ENCODE results near the gene RUBCN. TPM values are rescaled to one million over a fixed set of nuclear protein-coding genes. Genes with fewer than 3 reads are reported as not detected.
A peak's percentile ranks its signal among the peaks of the same experiment; 100 is the strongest.
"Not testable (repeated sequence)": the region's sequence is repeated elsewhere in the genome, so short reads cannot be mapped to it uniquely, and the experiment has no call there.

Gene RUBCN
- total and polyA plus RNA-seq, 11 donors: 14.9 to 53.4 (median 36.9) TPM

GRCh38 chr3:197664414-197665141 lies 72.1 kb downstream of the RUBCN start:
- H3K4me3 ChIP-seq: peak overlapping the region in 11 of 12 donors; percentile 18 to 54 (median 48)
- not testable (repeated sequence) for H3K27ac ChIP-seq, DNase-seq, H3K4me1 ChIP-seq, H3K36me3 ChIP-seq, H3K27me3 ChIP-seq, H3K9me3 ChIP-seq
- intact Hi-C loops (cut with DNase I): loop anchor here in 2 of 10 donors (5.0 to 10.0 kb wide), 2 partner anchors 67 to 70 kb away; no protein-coding TSS in a partner anchor
- 3 to 7% (median 7%) methylated on average over 19 to 26 of the region's 29 CpGs; no CpG with 5 or more reads in 1 of the 4 donors for WGBS, 4 donors
- peak in 4 of 12 donors; percentile 9 to 12 (median 10) for TF ChIP-seq CTCF (IDR thresholded peaks at IDR 0.05)
- ATAC-seq: peak; percentile 9 to 49 (median 36)

GRCh38 chr3:197663367-197664140 lies 73.2 kb downstream of the RUBCN start:
- intact Hi-C loops (cut with DNase I): loop anchor here in 1 of 10 donors (10.0 kb wide), 1 partner anchor 69 kb away; no protein-coding TSS in a partner anchor

GRCh38 chr3:197662352-197662751 lies 74.4 kb downstream of the RUBCN start:
- not testable (repeated sequence) for H3K27ac ChIP-seq, H3K9me3 ChIP-seq, DNase-seq, ATAC-seq, H3K4me1 ChIP-seq, H3K36me3 ChIP-seq, H3K27me3 ChIP-seq, H3K4me3 ChIP-seq
- WGBS, 4 donors: 71 to 77% (median 72%) methylated on average over 6 of the region's 6 CpGs
- intact Hi-C loops (cut with DNase I): loop anchor here in 1 of 10 donors (10.0 kb wide), 1 partner anchor 68 kb away; no protein-coding TSS in a partner anchor

More at GRCh38 chr3:197663367-197664140, 73.2 kb downstream of the RUBCN start:
- WGBS, 4 donors: 88 to 92% (median 90%) methylated on average over 14 to 20 of the region's 25 CpGs
- not testable (repeated sequence) for H3K4me3 ChIP-seq, H3K27me3 ChIP-seq, ATAC-seq, H3K4me1 ChIP-seq, H3K36me3 ChIP-seq, DNase-seq, H3K27ac ChIP-seq, H3K9me3 ChIP-seq

GRCh38 chr3:197661874-197662273 lies 74.8 kb downstream of the RUBCN start:
- H3K27ac ChIP-seq, DNase-seq, H3K4me3 ChIP-seq, H3K4me1 ChIP-seq, H3K27me3 ChIP-seq, ATAC-seq, H3K36me3 ChIP-seq, H3K9me3 ChIP-seq: not testable (repeated sequence)
- WGBS, 4 donors: 83 to 89% (median 85%) methylated on average over 15 of the region's 15 CpGs
- intact Hi-C loops (cut with DNase I): loop anchor here in 1 of 10 donors (10.0 kb wide), 1 partner anchor 67 kb away; no protein-coding TSS in a partner anchor

- not testable (repeated sequence) for H3K9me3 ChIP-seq, H3K36me3 ChIP-seq, DNase-seq, H3K4me1 ChIP-seq, H3K4me3 ChIP-seq, ATAC-seq, H3K27ac ChIP-seq, H3K27me3 ChIP-seq
- WGBS, 4 donors: 87 to 91% (median 90%) methylated on average over 21 to 23 of the region's 23 CpGs
- intact Hi-C loops (cut with DNase I): loop anchor here in 1 of 10 donors (10.0 kb wide), 1 partner anchor 67 kb away; no protein-coding TSS in a partner anchor
Observed at GRCh38 chr3:197661234-197661834, 75.4 kb downstream of the RUBCN start.

GRCh38 chr3:197659701-197660100 lies 77.0 kb downstream of the RUBCN start:
- WGBS, 4 donors: 83 to 88% (median 85%) methylated on average over 11 to 16 of the region's 16 CpGs; no CpG with 5 or more reads in 1 of the 4 donors
- H3K4me3 ChIP-seq, H3K27me3 ChIP-seq, H3K36me3 ChIP-seq, H3K27ac ChIP-seq, DNase-seq, H3K9me3 ChIP-seq, H3K4me1 ChIP-seq: not testable (repeated sequence)
- ATAC-seq: peak in 1 of 4 donors; percentile 4
- intact Hi-C loops (cut with DNase I): loop anchor here in 1 of 10 donors (10.0 kb wide), 1 partner anchor 65 kb away; no protein-coding TSS in a partner anchor

GRCh38 chr3:197659144-197659543 lies 77.6 kb downstream of the RUBCN start:
- H3K27me3 ChIP-seq; H3K27ac ChIP-seq; H3K4me1 ChIP-seq; H3K9me3 ChIP-seq; DNase-seq; intact Hi-C loops (cut with DNase I); H3K36me3 ChIP-seq; ATAC-seq; H3K4me3 ChIP-seq: not testable (repeated sequence)
- WGBS, 4 donors: 56 to 72% (median 67%) methylated on average over 4 to 9 of the region's 10 CpGs

- H3K27ac ChIP-seq; H3K4me1 ChIP-seq; H3K27me3 ChIP-seq; H3K9me3 ChIP-seq; ATAC-seq; H3K36me3 ChIP-seq; H3K4me3 ChIP-seq; DNase-seq; intact Hi-C loops (cut with DNase I): not testable (repeated sequence)
- 60 to 89% (median 85%) methylated on average over 1 to 13 of the region's 13 CpGs for WGBS, 4 donors
Observed at GRCh38 chr3:197658706-197659105, 78.0 kb downstream of the RUBCN start.

GRCh38 chr3:197657541-197658292 lies 79.0 kb downstream of the RUBCN start:
- H3K4me3 ChIP-seq; H3K4me1 ChIP-seq; ATAC-seq; intact Hi-C loops (cut with DNase I); H3K36me3 ChIP-seq; H3K27ac ChIP-seq; H3K27me3 ChIP-seq; DNase-seq; H3K9me3 ChIP-seq: not testable (repeated sequence)
- WGBS, 4 donors: 84 to 85% methylated on average over 22 of the region's 30 CpGs; no CpG with 5 or more reads in 2 of the 4 donors

Measured in heart left ventricle (tissue), 16 donors.